GM13976 (cell line): Measurements from ENCODE around the gene IPO11.

Experiments used
- DNase-seq: peaks from one replicate; pipeline ENCODE4 v3.0.0; 2012; ENCODE audit warnings: low spot score
- in situ Hi-C: fragments of 300-500 bp; cut with MboI; formaldehyde crosslinking; loops from one replicate; pipeline ENCODE4 v1.12.0; 2022; ENCODE audit warnings: low sequenced_read_pairs, mixed read lengths, inconsistent platforms; ENCODE audit not compliant: unreplicated experiment
- TF ChIP-seq, protein P1 (sequence below): IDR thresholded peaks from 2 replicates; pipeline ENCODE4 v1.5.1; 2012; ENCODE audit warnings: borderline replicate concordance, mild to moderate bottlenecking; ENCODE audit not compliant: insufficient read depth; ENCODE audit errors: extremely low read depth, missing control alignments, control extremely low read depth

Gene IPO11

DNA sequence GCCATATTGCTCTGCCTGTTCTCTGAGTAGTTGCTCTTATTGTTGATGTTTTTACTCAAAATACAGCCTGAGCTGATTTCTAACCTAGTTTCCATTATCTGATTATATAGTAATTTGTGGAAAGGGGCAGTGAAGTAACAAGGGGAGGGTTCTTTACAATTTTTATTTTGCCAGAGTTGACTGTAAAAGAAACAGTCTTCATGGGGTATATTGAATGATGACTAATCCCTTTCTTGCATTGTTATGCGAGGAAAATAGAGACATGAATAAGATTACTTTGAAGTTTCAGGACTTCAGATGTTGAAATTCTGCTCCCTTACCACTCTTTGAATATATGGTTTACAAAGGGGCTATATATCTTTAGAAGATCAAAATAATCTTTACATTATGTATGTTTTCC lies 156.9 kb downstream of the IPO11 start:
- no peak for DNase-seq
- in situ Hi-C loops, result no loop called here

DNA sequence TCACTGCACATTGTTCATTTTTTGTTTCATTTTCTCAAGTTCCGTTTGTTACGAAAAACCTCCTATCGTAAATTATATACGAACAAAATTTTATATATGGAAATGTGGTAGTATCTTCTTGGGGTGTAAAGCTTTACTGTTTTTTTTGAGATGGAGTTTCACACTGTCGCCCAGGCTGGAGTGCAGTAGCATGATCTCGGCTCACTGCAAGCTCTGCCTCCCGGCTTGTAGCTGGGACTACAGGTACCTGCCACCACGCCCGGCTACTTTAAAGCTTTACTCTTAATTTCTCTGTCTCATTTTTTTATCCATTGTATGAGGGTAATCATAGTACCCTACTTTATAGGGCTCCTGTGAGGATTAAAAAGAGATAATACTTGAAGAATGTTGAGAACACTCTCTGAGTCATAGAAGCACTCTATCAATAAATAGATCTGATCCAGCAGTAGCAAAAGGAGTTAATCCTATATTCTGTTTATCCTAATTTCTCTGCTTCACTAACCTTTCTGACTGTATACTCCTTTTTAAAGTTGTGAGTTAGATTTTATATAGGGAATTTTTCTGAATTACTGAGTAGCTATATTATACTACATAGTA lies 160.5 kb downstream of the IPO11 start:
- in situ Hi-C loops, result no loop called here
- TF ChIP-seq, protein P1, sequence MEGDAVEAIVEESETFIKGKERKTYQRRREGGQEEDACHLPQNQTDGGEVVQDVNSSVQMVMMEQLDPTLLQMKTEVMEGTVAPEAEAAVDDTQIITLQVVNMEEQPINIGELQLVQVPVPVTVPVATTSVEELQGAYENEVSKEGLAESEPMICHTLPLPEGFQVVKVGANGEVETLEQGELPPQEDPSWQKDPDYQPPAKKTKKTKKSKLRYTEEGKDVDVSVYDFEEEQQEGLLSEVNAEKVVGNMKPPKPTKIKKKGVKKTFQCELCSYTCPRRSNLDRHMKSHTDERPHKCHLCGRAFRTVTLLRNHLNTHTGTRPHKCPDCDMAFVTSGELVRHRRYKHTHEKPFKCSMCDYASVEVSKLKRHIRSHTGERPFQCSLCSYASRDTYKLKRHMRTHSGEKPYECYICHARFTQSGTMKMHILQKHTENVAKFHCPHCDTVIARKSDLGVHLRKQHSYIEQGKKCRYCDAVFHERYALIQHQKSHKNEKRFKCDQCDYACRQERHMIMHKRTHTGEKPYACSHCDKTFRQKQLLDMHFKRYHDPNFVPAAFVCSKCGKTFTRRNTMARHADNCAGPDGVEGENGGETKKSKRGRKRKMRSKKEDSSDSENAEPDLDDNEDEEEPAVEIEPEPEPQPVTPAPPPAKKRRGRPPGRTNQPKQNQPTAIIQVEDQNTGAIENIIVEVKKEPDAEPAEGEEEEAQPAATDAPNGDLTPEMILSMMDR, result no peak

More for the DNA sequence above, 156.9 kb downstream of the IPO11 start:
- TF ChIP-seq, protein P1, result no peak

DNA sequence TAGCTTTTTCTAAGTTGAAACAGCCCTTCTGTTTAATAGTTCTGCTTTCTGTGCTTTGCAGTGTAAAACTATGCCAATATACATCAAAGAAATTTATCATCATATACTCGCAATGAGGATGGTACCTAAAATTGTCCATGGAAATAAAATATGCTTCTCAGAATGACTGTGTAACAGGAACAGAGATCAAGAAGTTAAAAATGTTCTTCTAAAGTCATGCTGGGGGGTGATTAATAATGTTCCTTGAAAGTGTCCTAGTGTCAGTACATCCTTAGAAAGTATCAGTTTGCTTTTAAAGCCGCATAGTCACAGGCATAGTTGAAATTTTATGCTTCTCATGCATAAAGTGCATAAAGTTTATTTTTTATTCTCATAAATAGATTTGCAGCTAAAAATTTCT lies 162.0 kb downstream of the IPO11 start:
- in situ Hi-C loops, result no loop called here
- TF ChIP-seq, protein P1, result no peak
- no peak for DNase-seq

More for the DNA sequence above, 160.5 kb downstream of the IPO11 start:
- no peak for DNase-seq

DNA sequence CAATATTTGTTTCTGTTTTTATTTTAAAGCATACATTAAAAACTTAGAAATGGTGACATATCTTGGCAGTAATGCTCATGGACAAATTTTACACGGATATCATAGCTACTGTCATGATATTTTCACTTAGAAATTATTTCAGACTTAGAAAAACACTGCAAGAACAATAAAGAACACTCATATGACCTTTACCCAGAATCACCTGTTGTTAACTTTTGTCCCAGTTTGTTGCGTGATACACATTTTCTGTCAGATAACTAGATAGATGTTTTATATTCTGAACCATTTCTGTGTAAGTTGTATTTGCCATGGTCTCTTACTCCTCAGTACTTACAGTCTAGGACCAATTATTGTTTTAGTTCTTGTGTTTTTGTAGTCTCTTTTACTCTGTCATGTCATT lies 162.5 kb downstream of the IPO11 start:
- in situ Hi-C loops, result loop anchor here (25.0 kb wide), 1 partner anchor 363 kb away; no protein-coding TSS in a partner anchor
- TF ChIP-seq, protein P1, result no peak
- no peak for DNase-seq

DNA sequence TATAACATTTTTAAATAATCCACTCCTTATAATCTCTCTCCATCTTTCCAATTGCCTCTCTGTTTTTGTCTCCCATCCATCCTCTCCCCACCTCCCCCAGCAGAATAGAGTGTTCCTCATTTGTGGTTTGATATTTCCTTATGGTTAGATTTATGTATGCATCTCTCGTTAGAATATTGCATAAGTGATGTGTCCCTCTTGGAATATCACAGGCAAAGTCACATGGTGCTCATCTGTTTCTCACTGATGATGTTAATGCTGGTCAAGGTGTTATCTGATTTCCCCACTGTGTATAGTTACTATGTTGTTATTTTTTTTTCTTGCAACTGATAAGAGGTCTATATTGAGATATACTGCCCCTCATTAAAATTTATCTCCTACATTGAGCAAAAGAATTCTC lies 162.9 kb downstream of the IPO11 start:
- TF ChIP-seq, protein P1, result no peak
- in situ Hi-C loops, result loop anchor here (25.0 kb wide), 1 partner anchor 363 kb away; no protein-coding TSS in a partner anchor

DNA sequence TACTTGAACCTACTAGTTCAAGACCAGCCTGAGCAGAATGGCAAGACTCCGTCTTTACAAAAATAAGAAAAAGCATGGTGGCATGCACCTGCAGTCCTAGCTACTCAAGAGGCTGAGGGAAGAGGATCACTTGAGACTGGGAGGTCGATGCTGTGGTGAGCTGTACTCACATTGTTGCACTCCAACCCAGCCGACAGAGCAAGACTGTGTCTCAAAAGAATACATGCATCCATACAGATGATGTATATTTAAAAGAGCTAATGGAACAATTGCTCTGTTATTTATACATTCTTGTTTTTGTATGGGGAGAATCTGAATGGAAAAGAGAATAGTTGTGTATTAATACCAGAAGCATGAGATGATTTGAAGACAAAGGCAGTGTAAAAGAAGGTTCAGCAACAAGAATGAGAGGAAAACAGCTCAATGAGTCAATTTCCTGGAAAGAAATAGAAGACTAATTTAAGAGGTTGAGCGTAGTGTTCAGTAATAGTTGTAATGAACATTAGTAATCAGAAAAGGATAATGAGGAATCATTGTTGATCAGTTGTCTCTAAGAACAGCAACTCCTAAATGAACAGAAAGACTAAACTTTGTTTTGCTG lies 164.1 kb downstream of the IPO11 start:
- in situ Hi-C loops, result loop anchor here (25.0 kb wide), 1 partner anchor 364 kb away; no protein-coding TSS in a partner anchor
- DNase-seq, result no peak

More for the DNA sequence above, 162.9 kb downstream of the IPO11 start:
- no peak for DNase-seq

More for the DNA sequence above, 164.1 kb downstream of the IPO11 start:
- TF ChIP-seq, protein P1, result no peak
